ENCODE data around the gene IQSEC1.
A peak's percentile ranks its signal among the peaks of the same experiment; 100 is the strongest.

Gene IQSEC1

DNA sequence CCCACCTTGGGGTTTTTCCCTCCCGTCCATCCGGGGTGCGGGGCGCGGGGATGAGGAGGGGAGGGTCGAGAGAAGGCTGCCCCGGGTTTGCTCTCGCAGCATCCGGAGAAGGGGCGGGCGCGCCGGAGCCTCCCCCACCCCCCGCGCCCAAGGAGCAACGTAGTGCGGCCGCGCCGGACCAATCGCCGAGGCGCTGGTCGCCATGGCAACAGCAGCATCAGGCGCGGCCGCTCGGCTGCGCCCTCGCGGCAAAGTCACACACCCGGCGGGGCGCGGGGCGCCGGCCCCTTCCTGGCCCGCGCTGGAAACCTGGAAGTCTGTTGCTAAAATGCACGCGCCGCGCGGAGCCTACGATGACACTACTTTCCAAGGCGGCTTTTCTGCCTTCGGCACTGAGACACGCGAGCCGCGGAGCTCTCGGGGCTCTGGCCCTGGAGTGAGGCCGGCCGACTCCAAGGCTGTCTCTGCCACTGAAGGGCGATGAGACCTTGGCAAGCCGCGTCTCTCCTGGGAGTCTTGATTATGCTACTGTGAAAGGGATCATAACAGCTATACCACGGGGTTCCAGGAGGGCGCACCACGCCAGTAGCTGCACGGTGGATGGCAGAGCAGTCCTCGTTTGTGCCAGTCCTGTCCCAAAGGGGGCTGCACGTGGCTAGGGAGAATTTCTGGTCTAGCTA is at the start of gene IQSEC1:
Gene IQSEC1, minus strand, starts transcription at position 104 of the 680 bp plus-strand sequence. CDS start 415 bp downstream, outside the sequence.
- peak; percentile 37 to 62 (median 42) for DNase-seq (ENCODE audit: low read depth in 2 of 3, low spot score in 2 of 3)

DNA sequence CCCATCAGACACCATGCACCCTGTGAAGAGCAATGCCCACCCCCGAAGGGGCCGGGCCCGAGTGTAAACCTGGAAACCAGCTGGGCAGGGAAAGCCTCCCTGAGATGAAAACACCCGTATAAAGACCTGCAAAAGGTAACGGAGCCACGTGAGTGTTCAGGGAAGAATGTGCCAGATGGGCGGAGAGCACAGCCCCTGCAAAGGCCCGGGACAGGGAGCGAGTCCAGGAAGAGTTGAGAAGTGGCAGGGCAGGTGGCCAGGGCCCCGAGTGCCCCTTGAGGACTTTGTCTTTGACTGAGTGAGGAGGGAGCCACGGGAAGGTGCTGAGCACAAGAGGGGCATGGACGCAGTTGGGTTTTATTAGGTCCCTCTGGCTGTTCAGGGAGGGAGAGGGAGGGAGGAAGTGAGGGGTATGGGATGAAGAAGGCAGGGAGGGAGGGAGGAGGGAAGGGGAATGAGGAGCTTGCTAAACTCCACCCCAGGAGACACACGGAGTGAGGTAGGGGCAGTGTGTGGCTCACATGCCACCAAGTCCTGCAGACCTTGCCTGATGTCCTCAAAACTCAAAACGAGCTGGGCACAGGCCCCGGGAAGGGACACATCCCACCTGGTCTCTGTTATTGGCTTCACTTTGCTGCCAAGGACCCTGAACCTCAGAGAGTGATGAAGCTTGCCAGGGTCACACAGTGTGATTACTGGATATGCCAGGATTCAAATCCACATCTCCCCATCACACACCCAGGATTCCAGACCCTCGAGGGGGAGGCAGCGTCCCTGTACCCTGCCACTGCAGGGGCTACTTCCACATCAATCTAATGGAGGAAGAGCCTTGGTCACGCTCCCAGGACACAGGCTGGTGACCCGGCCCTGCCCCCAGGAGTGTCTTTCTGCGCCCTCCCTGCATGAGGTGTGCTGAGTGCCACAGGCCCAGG is 49.1 kb upstream of the IQSEC1 start:
- no peak for DNase-seq (ENCODE audit: low read depth in 2 of 3, low spot score in 2 of 3)

DNA sequence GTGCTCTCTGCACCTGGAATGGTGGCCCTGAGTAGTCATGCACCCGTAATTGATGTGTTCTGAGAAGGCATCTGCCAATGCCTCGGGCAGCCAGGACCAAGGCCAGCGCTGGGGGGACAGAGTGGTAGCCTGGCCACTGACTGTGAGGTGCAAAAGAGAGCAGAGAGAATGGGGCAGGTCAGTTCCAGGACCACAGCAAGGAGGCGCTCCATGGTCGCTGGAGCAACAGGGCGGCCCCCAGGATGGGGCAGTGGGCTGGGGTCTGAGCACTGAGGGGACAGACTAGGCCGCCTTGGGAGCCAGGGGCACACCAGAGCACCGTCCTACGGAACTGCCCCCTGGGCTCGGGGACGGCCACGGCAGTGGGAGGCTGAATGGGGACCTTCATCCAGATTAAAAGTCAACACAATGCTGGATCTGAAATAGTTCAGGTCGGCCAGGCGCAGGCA is 48.3 kb upstream of the IQSEC1 start:
- no peak for DNase-seq (ENCODE audit: low read depth in 2 of 3, low spot score in 2 of 3)

DNA sequence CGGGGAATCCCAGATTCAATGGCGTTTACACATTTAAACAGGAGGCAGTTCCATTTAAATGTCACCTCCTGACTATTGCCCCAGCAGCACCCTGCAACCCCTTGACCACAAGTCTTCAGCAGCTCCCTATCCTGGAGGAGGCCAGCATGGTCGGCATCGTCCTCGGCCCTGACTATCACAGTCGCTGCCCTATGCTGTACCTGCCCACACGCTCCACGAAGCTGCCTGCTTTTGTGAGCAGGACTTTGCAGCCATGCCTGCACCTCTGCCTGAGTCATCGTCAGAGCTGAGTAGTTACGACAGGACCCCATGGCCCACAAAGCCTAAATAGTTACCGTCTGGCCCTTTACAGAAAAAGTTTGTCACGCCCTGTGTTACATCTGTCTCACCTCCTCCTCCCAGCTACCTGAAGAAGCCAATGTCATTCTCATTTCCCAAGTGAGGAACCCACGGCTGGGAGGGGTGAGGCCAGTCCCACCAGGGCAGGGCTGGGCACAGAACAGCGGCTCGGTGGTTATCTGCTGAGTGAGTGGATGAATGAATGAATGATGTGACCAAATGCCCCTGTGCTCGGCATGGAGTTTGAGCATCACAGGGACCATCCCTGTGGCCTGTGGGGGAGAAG is 47.8 kb upstream of the IQSEC1 start:
- DNase-seq (ENCODE audit: low read depth in 2 of 3, low spot score in 2 of 3), result no peak

DNA sequence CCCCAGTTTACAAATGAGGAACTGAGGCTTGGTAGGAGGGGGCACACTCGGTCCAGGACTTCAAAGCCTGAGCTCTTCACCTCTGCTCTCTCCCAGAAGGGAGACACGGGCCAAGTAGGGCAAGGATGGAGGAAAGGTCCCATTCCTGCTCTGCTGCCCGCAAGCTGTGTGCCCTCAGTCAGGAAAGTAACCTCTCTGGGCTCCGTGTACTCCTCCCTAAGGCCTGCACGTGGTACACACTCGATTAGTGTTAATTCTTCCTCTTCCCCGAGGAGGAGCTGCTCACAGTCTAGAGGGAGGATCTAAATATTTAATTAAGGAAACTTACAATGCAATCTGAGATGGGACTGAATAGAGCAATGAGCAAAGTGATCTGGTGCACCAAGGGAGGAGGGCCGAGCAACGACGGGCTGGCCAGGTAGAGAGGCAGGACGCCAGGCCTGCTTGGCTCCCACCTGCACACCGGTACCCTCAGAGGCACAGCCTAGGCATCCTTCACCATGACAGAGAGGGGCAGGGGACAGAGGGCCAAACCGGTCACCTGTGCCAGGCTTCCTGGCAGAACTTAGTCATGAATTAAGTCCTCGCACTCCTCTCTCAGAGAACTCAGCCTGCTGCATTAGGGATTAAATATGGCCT is 47.2 kb upstream of the IQSEC1 start:
- DNase-seq (ENCODE audit: low read depth in 2 of 3, low spot score in 2 of 3), result no peak

DNA sequence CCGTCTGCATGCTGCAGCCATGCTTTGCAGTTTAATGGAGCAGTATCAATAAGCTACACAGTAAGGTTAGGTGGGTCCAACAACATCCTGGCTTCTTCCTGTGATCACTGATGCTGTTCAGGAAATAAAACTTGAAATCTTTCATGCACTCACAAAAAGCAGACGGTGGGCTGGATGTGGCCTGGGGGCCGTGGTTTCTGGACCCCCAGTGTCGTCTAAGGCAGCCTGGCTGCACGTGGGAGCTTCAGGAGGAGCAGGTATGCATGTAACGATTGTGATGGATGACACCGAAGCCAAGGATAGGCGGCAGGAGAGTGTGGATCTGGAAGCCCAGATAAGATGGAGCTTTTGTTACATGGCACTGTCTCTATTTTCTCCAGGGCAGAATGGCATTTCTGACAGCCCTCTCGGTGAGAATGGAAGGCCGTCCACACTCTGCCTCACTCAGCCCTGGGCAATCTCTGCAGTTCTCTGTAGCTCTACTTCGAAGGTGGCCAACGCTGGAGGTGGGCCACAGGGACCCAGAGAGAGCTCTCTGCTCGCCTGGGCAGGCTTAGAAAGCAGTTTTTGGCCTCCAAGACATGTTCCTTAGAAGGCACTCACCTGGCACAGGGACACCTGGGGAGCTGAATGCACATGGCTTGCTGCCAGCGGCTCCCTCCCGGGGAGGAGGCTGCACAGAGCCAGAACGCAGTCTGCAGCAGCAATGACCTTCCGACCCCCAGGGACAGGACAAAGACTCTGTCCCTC is 46.4 kb upstream of the IQSEC1 start:
- DNase-seq (ENCODE audit: low read depth in 2 of 3, low spot score in 2 of 3), result no peak

DNA sequence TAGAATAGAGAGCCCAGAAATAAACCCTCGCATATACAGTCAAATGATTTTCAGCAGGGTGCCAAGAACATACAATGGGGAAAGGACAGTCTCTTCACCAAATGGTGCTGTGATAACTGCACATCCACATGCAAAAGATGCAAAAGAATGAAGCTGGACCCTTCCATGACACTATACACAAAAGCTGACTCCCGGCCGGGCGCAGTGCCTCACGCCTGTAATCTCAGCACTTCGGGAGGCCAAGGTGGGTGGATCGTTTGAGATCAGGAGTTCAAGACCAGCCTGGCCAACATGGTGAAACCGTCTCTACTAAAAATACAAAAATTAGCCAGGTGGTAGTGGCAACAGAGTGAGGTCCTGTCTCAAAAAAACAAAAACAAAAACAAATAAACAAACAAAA is 43.2 kb upstream of the IQSEC1 start:
- no peak for DNase-seq (ENCODE audit: low read depth in 2 of 3, low spot score in 2 of 3)

DNA sequence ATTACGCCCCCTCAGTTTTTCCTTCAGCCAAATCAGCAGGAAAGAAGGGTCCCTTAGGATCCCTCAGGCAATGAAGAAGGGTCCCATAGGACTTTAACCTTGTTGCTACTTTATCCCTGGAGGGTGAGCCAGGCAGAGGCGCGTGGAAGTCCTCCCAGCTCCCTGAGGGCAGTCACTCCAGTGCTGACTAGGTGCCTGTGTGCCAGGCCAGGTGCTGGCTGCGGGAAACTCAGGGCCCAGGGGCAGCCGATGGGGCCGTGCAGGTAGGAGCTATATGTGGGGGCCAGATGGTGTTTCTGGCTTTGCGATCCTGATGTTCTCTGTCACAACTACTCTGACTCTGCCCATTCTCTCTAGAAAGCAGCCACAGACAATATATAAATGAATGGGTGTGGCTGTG is 42.8 kb upstream of the IQSEC1 start:
- no peak for DNase-seq (ENCODE audit: low read depth in 2 of 3, low spot score in 2 of 3)

DNA sequence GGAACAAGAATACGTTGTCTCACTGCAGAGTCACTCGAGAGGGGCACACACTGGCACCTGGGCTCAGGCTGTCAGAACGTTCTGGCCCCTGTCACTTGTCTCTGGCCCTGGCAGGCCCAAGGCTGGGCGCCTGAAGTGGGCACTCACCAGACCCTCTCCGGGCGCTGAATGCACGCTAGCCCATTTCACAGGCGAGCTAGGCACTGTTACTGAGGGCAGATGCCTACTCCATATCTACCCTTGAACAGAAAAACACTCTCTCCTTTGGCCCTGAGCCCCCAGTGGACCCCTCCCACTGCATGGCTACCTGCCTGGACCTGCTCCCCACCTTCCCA is 42.3 kb upstream of the IQSEC1 start:
- DNase-seq (ENCODE audit: low read depth in 2 of 3, low spot score in 2 of 3), result no peak

DNA sequence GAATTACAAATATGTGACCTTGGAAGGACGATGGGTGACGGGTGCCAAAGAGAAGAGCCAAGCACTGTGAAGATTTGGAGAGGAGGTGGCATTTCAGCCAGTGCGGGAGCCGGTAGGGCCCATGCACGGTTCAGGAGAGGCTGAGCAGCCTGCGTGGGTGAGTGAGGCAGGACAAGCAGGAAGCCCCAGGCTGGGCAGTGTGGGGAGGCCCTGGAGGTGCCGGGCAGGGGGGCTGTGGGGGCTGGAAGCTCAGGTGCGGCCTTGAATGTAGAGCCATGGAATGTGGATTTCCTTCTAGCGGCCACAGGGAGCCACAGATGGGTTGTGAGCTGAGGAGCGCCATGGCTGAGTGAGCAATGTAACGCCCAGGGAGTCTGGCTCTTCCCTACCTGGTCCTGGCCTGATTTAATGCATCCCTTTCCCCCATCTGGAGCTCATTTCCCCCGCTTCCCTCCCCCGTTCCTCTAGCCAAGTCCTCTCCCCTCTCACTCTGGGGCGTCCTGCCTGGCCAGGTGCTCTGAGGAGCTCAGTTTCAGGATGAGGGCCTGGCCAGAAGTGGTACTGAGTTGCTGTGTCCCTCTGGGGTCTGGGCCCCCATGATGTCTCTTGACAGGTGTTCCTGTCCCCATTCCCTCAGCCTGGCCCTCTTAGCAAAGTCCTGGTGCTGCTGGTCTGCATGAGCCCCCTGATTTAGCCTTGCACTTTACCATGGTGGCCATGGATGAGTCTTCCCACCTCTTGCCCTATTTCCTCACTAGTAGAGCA is 41.8 kb upstream of the IQSEC1 start:
- no peak for DNase-seq (ENCODE audit: low read depth in 2 of 3, low spot score in 2 of 3)

DNA sequence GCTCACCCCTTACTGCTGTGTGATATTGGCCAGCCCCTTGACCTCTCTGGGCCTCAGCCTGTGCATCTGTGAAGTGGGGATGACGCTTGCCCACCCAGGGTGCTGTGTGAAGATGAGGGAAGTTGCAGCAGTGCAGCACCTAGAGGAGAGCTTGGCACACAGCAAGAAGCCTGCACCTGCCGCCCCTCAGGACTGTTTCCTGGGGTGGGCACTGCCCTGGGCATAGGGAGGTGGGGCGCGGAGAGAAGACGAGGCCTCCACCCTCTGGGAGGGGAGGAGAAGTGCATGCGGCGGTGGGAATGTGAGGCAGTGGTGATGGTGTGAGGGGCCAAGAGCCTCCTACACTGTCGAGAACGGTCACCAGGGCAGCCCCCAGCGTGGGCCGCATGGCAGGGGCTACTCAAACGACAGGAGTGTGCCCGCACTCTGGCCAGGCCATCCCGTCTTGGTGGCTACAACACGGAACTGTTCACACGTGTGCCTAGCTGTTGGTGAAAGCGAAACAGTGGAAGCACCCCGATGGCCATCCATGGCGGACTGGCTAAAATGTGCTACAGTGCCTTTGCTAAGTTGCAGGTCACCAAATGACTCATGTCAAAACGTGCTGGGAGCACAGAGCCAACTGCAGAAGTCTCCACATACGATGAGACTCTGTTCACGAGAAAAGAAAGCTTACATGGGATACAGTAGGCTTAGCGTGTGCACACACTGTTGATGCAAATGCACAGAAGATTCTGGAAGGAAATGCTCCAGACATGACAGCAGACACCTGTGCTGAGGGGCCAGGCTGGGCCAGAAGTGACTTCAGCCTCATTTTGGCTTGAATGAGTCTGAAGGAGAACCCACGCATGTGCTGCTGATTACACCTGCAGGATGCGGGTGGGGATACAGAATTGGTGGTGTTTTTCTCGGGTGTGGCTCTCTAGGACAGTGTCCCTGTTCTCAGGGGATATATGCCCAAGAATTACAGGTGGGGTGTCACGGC is 40.4 kb upstream of the IQSEC1 start:
- no peak for DNase-seq (ENCODE audit: low read depth in 2 of 3, low spot score in 2 of 3)

DNA sequence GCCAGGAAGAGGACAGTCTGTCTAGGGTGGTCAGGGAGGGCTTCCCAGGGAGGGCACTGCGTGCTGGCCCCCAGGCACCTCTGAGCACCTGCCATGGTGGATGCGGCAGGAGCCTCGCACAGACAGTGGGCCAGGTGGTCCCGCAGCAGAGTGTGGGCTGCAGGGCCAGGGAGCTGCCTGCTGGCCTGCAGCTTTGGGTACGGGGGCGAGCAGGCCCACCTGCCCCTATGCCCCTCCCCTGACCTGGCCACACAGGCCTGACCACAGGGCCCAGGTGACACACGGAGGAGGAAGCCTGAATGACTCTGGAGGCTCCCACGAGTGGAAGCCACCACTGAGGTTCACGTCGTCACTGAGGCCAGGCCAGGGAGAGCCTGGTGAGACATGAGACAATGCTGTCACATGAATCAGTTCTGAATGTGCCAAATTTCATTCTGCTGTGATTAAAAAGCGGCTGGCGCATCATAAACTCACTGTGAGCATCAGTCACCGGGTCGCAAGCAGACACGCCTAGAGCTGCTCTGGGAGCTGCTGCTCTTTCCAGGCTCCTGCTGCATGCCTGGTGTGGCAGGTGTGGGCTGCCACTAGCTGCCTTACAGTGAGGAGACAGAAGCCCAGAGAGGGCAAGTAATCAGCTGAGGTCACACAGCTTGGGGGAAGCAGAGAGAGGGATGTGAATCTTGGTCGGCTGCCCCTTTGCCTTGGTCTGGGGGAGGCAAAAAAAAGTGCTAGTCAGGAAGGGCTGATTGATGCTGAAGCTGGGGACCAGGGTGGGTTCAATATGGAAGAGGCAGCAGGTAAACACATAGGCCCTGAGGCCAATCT is 39.5 kb upstream of the IQSEC1 start:
- DNase-seq (ENCODE audit: low read depth in 2 of 3, low spot score in 2 of 3), result no peak

DNA sequence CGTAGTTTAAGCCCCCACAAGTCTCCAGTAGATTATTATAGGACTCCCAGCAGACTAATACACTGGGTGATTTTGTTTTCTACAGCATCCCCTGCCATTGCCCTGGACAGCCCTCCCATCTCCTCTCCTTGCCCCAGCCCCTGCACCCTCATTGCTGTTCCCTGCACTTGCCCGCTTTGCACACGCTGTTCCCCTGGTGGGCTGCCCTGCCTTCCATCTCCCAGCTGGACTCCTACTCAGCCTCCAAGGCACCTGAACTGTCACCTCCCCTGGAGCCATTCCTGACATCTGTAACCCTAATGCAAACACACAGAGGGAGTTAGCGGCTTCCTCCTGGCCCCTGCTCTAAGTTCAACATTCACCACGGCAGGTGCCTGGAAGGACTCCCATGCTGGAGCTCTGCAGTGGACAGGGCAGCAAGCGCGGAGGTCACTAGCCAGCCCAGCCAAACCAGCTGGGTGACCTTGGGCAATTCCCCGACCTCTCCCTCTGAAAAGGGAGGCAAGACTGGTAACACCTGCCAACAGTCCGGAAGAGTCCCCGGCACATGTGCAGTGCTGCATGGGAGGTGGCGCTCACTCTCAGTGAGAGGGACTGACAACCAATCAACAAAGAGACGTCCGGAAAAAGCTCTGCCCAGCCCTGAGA is 38.8 kb upstream of the IQSEC1 start:
- DNase-seq (ENCODE audit: low read depth in 2 of 3, low spot score in 2 of 3), result no peak

DNA sequence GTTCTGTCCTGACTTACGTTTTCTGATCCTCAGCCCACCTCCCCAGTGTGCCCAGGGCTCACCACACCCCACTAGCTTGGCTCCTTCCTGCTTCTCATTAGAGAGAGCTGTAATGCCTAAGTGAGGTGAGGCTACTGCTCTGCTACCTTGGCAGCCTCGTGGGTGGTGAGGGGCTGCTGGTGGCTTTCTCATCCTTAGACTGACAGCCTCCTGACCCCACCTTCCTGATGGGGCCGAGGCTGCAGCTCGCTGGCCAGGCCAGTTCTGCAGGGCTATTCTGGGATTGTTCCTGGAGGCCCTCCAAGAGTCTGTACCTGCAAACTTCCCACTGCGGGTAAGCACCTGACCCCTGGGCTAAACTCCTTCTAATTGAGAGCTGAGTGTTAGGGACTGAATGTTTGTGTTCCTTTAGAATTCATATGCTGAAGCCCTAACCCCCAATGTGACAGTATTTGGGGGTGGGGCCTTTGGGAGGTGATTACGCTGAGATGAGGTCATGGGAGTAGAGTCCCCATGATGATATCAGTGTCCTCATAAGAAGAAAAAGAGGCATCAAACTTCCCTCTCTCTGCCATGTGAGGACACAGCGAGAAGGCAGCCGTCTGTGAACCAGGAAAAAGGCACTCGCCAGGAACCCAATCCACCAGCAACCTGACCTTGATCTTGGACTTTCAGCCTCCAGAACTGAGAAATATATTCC is 38.1 kb upstream of the IQSEC1 start:
- DNase-seq (ENCODE audit: low read depth in 2 of 3, low spot score in 2 of 3), result no peak

DNA sequence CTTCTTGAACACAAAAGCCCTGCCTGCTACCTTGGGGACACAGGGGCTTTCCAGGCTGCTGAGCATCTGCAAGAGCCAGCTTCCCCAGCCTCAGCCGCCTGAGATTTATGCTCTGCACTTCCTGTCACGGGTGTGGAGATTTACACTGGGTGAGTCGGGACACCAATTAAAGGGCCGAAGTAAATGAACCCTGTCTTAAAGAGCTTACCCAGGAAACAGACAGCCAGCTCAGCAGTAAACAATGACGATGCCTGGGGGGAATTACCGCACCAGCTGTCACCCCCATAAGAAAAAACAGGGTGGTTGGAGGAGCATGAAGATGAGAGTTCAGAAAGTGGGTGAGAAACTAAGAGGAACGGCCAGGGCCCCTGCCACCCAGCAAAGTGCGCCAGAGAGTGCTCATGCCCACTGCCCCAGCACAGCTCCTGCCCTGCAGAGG is 37.5 kb upstream of the IQSEC1 start:
- no peak for DNase-seq (ENCODE audit: low read depth in 2 of 3, low spot score in 2 of 3)

DNA sequence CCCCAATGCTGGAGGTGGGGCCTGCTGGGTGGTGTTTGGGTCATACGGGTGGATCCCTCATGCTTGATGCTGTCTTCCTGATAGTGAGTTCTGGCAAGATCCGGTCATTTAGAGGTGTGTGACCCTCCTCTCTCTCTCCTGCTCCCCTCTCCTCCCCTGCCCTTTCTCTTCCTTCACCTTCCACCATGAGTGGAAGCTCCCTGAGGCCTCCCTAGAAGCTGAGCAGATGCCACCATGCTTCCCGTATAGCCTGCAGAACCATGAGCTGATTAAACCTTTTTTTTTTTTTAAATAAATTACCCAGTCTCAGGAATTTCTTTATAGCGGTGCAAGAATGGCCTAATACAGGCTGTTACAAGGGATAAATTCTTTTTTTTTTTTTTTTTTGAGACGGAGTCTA is 36.3 kb upstream of the IQSEC1 start:
- DNase-seq (ENCODE audit: low read depth in 2 of 3, low spot score in 2 of 3), result no peak

DNA sequence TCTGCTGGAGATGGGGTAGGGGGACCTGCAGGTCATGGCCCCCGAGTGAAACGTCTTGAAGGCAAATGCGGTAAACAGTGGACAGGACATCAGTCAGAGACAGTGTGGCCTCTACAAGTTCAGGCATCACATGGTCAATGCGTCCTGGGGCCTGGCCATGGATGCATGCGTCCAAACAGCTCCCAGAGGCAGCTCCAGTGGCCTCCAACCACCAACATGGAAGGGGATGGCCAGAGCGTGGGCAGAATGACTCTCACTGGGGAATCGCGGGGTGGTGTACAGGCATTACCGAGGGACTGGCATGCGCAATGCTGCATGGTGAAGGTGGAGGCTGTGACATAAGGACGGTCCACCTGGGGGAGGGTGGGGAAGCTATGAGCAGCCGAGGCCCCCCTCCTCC is 35.6 kb upstream of the IQSEC1 start:
- no peak for DNase-seq (ENCODE audit: low read depth in 2 of 3, low spot score in 2 of 3)

Data from activated CD8-positive, alpha-beta memory T cell treated with anti-CD3 and anti-CD28 coated beads for 48 hours (primary cell).